Measurements from ENCODE around the gene SIGLEC10. TPM values are rescaled to one million over a fixed set of nuclear protein-coding genes. Genes with fewer than 3 reads are reported as not detected.

The SIGLEC10 gene
- total and polyA plus RNA-seq, 2 of the 4 experiments (the other 2 are of a cell fraction): not detected

DNA sequence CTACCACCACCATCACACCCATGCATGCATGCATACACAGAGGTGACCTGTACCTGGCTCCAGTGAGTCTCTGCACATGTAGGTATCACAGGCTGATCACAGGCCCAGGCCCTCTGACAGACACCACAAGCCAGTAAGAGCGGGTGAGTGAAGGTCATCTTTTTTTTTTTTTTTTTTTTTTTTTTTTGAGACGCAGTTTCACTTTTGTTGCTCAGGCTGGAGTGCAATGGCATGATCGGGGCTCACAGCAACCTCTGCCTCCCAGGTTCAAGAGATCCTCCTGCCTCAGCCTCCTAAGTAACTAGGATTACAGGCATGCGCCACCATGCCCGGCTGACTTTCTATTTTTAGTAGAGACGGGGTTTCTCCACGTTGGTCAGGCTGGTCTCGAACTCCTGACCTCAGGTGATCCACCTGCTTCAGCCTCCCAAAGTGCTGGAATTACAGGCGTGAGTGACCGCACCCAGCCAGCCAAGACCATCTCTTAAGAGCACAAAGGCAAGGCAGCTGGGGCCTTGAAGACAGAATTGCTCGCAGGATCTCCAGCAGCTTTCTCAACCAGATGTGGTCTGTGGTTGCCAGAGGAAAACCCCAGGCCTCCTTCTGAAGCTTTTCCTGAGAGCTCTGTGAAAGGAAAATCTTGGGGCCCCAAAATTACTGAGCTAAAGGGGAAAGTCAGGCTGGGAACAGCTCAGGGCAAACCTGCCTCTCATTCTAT is 41.8 kb downstream of the SIGLEC10 start:
- in situ Hi-C loops (cut with MboI; ENCODE audit: low sequenced_read_pairs): no loop called here
- Histone ChIP-seq H4K91ac (ENCODE audit: insufficient read depth, low read depth, low read length) (no peak overlapping the region), H3K4me1 (ENCODE audit: control insufficient read depth, insufficient read depth, low read length) (no peaks in the 10 kb centered on the region), H3K27ac (ENCODE audit: insufficient read depth, low read length) (no peak overlapping the region), H3K4me2 (ENCODE audit: low read depth, low read length) (no peak overlapping the region), H2AK9ac (replicated peaks; ENCODE audit: low read depth, low read length, poor library complexity) (no peak overlapping the region), H2BK120ac (ENCODE audit: low read depth, low read length) (no peak overlapping the region), H2AFZ (replicated peaks; ENCODE audit: low read length, poor library complexity) (no peak overlapping the region), H2BK5ac (ENCODE audit: low read depth, low read length, poor library complexity, severe bottlenecking) (no peak overlapping the region), H4K8ac (ENCODE audit: low read depth in 2 of 2, low read length in 2 of 2) (no peak overlapping the region), H3K79me1 (ENCODE audit: low read depth in 1 of 2, low read length in 2 of 2) (no peaks in the 10 kb centered on the region), H3K4ac (ENCODE audit: low read depth, low read length) (no peak overlapping the region), H3K23ac (ENCODE audit: low read depth, low read length) (no peak overlapping the region), H2BK20ac (ENCODE audit: low read depth, low read length) (no peak overlapping the region), H4K5ac (ENCODE audit: low read depth, low read length) (no peak overlapping the region), H3K56ac (ENCODE audit: extremely low read depth, insufficient read depth, low read length) (no peak overlapping the region), H3K9me3 (ENCODE audit: control insufficient read depth, insufficient read depth, low read length) (no peaks in the 10 kb centered on the region), H3K36me3 (ENCODE audit: control insufficient read depth, insufficient read depth, low read length) (no peaks in the 10 kb centered on the region), H2BK15ac (ENCODE audit: low read depth, low read length) (no peak overlapping the region), H3K9ac (ENCODE audit: low read depth, low read length) (no peak overlapping the region), H2AK5ac (ENCODE audit: low read depth, low read length) (no peak overlapping the region), H3K9me1 (ENCODE audit: insufficient read depth, low read length) (no peaks in the 10 kb centered on the region), H3K14ac (replicated peaks; ENCODE audit: low read depth, low read length) (no peak overlapping the region), H3K27me3 (ENCODE audit: control insufficient read depth, insufficient read depth, low read length) (peaks cover 2% of the 10 kb centered on the region; the same call in 1 of the 2 replicates), H4K20me1 (ENCODE audit: insufficient read depth, low read length) (no peaks in the 10 kb centered on the region), H3K18ac (ENCODE audit: low read depth, low read length) (no peak overlapping the region), H3K4me3 (ENCODE audit: insufficient read depth, low read depth, low read length) (no peak overlapping the region)
- intact Hi-C loops (cut with micrococcal nuclease): no loop called here
- POLR2A ChIA-PET (ENCODE audit: unreplicated experiment): no interaction called here
- WGBS, 2 experiments (ENCODE audit: extremely low coverage in 2 of 2, insufficient read length in 1 of 2): 90% methylated on average over 7 of the region's 11 CpGs; no CpG with 5 or more reads in 1 of the 2 experiments
- BruUV-seq (replicated peaks): no TSS peak
- TF ChIP-seq FOS (IDR thresholded peaks at IDR 0.05; ENCODE audit: low read depth, low read length): no peak
- no peak for TF ChIP-seq RAD21 (IDR thresholded peaks at IDR 0.05; ENCODE audit: low read length)
- TF ChIP-seq, protein P1, sequence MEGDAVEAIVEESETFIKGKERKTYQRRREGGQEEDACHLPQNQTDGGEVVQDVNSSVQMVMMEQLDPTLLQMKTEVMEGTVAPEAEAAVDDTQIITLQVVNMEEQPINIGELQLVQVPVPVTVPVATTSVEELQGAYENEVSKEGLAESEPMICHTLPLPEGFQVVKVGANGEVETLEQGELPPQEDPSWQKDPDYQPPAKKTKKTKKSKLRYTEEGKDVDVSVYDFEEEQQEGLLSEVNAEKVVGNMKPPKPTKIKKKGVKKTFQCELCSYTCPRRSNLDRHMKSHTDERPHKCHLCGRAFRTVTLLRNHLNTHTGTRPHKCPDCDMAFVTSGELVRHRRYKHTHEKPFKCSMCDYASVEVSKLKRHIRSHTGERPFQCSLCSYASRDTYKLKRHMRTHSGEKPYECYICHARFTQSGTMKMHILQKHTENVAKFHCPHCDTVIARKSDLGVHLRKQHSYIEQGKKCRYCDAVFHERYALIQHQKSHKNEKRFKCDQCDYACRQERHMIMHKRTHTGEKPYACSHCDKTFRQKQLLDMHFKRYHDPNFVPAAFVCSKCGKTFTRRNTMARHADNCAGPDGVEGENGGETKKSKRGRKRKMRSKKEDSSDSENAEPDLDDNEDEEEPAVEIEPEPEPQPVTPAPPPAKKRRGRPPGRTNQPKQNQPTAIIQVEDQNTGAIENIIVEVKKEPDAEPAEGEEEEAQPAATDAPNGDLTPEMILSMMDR (conservative IDR thresholded peaks at IDR 0.05; ENCODE audit: low read depth, low read length): no peak
- TF ChIP-seq NFE2L2 (IDR thresholded peaks at IDR 0.05; ENCODE audit: low read depth, low read length): no peak
- no peak for TF ChIP-seq BHLHE40 (IDR thresholded peaks at IDR 0.05; ENCODE audit: low read depth, low read length)
- dilution Hi-C loops (cut with HindIII; ENCODE audit: low sequenced_read_pairs, unreplicated experiment): no loop called here
- ATAC-seq (ENCODE audit: low read depth) (no peak), DNase-seq (no peak)
- CTCF ChIA-PET: no interaction called here

Data from IMR-90 (cell line).